Suprapubic skin (tissue), 4 donors: ENCODE data around the gene ERVFRD-1. TPM values are rescaled to one million over a fixed set of nuclear protein-coding genes. Genes with fewer than 3 reads are reported as not detected.

Experiments used
- DNase-seq, 2 donors: peaks; one replicate each; pipeline ENCODE4 v3.0.0-alpha.2; 2019; ENCODE audit warnings: low spot score in 2 of 2
- H3K27ac ChIP-seq: fragments of 200-600 bp; sonication (generic); one replicate; pipeline ENCODE4 v1.5.1; 2019
- H3K27me3 ChIP-seq: fragments of 200-600 bp; sonication (generic); one replicate; pipeline ENCODE4 v1.5.1; 2019
- H3K36me3 ChIP-seq: fragments of 200-600 bp; sonication (generic); one replicate; pipeline ENCODE4 v1.5.1; 2019
- H3K4me1 ChIP-seq: fragments of 200-600 bp; sonication (generic); one replicate; pipeline ENCODE4 v1.5.1; 2019
- H3K4me3 ChIP-seq: fragments of 200-600 bp; sonication (generic); one replicate; pipeline ENCODE4 v1.5.1; 2019; ENCODE audit warnings: mild to moderate bottlenecking
- H3K9me3 ChIP-seq: fragments of 200-600 bp; sonication (generic); one replicate; pipeline ENCODE4 v1.5.1; 2019
- EP300 ChIP-seq: sonication (generic); formaldehyde crosslinking; IDR thresholded peaks from one replicate; pipeline ENCODE4 v1.6.1; 2017; ENCODE audit warnings: antibody characterized with exemption
- POLR2A ChIP-seq, 2 donors: fragments of 450-650 bp; IDR thresholded peaks; one replicate each; pipeline ENCODE4 v1.6.1; 2017; ENCODE audit warnings: antibody characterized with exemption in 2 of 2, mild to moderate bottlenecking in 2 of 2, moderate library complexity in 2 of 2
- POLR2AphosphoS5 ChIP-seq, 3 donors: sonication (generic); formaldehyde crosslinking; IDR thresholded peaks; one replicate each; pipeline ENCODE4 v1.6.1; 2017; ENCODE audit warnings: antibody characterized with exemption in 3 of 3
- WGBS: methylation state at CpG from one replicate; pipeline ENCODE4 v1.1.5; 2018; 5-methylcytosine and 5-hydroxymethylcytosine counted together
- total RNA-seq, 4 donors: library from RNA; depleted of rRNA; stranded (reverse); fragments of >200 nt; gene quantifications; one replicate each; pipeline ENCODE4 v1.1.0, GENCODE V29; 2016
- TF ChIP-seq, protein P1 (sequence below), 2 donors: fragments of 200-600 bp in 1 of 2; fragments of 450-650 bp in 1 of 2; sonication (generic) in 1 of 2; IDR thresholded peaks; one replicate each; pipeline ENCODE4 v1.5.1; 2016 to 2019; ENCODE audit warnings: antibody characterized with exemption in 2 of 2, mild to moderate bottlenecking in 1 of 2, moderate library complexity in 1 of 2

The ERVFRD-1 gene
- total RNA-seq, 4 donors from 2014 or later = not detected

DNA sequence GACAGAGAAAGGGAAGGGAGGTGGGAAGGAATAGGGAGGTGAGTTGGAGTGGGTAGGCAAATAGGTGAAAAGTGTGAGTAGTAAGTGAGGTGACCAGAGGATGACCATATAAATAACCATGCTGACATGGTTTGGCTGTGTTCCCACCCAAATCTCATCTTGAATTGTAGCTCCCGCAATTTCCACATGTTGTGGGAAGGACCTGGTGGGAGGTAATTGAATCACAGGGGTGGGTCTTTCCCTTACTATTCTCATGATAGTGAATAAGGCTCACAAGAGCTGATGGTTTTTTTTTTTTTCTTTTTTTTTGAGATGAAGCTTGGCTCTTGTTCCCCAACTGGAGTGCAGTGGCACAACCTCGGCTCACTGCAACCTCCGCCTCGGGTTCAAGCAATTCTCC, 39.4 kb downstream of the ERVFRD-1 start:
- H3K4me1 ChIP-seq = no peaks in the 10 kb centered on the region
- no peaks in the 10 kb centered on the region for H3K9me3 ChIP-seq
- H3K36me3 ChIP-seq = no peaks in the 10 kb centered on the region
- WGBS = 93% methylated on average over 4 of the region's 4 CpGs
- TF ChIP-seq POLR2AphosphoS5 (IDR thresholded peaks at IDR 0.05) (no peak), EP300 (no peak), POLR2A (IDR thresholded peaks at IDR 0.05) (no peak)
- TF ChIP-seq, protein P1, sequence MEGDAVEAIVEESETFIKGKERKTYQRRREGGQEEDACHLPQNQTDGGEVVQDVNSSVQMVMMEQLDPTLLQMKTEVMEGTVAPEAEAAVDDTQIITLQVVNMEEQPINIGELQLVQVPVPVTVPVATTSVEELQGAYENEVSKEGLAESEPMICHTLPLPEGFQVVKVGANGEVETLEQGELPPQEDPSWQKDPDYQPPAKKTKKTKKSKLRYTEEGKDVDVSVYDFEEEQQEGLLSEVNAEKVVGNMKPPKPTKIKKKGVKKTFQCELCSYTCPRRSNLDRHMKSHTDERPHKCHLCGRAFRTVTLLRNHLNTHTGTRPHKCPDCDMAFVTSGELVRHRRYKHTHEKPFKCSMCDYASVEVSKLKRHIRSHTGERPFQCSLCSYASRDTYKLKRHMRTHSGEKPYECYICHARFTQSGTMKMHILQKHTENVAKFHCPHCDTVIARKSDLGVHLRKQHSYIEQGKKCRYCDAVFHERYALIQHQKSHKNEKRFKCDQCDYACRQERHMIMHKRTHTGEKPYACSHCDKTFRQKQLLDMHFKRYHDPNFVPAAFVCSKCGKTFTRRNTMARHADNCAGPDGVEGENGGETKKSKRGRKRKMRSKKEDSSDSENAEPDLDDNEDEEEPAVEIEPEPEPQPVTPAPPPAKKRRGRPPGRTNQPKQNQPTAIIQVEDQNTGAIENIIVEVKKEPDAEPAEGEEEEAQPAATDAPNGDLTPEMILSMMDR (IDR thresholded peaks at IDR 0.05) = no peak
- no peaks in the 10 kb centered on the region for H3K27me3 ChIP-seq
- H3K27ac ChIP-seq = no peak overlapping the region
- no peak overlapping the region for H3K4me3 ChIP-seq
- DNase-seq = no peak

DNA sequence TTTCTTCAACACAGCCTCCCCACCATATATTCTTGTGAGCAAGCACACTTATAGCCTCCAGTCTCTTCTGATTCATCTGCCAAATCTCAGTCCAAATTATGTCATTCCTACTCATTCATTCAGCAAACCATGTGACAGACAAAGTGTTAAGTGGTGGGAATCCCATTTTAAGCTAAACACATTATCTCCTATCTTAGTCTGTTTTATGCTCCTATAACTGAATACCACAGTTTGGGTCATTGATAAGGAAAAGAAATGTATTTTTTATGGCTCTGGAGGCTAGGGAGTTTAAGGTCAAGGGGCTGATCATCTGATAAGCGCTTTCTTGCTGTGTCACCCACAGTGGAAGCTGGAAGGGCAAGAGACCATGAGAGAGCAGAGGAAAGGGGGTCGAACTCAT, 41.8 kb downstream of the ERVFRD-1 start:
- H3K27ac ChIP-seq = no peak overlapping the region
- H3K36me3 ChIP-seq = no peaks in the 10 kb centered on the region
- WGBS = 78% methylated on average over 2 of the region's 2 CpGs
- TF ChIP-seq, protein P1 (IDR thresholded peaks at IDR 0.05) = no peak
- no peak for TF ChIP-seq EP300
- TF ChIP-seq POLR2AphosphoS5 (IDR thresholded peaks at IDR 0.05) = no peak
- no peak for TF ChIP-seq POLR2A (IDR thresholded peaks at IDR 0.05)
- H3K4me3 ChIP-seq = no peak overlapping the region
- H3K4me1 ChIP-seq = no peaks in the 10 kb centered on the region
- DNase-seq = no peak
- H3K27me3 ChIP-seq = no peaks in the 10 kb centered on the region
- no peaks in the 10 kb centered on the region for H3K9me3 ChIP-seq

DNA sequence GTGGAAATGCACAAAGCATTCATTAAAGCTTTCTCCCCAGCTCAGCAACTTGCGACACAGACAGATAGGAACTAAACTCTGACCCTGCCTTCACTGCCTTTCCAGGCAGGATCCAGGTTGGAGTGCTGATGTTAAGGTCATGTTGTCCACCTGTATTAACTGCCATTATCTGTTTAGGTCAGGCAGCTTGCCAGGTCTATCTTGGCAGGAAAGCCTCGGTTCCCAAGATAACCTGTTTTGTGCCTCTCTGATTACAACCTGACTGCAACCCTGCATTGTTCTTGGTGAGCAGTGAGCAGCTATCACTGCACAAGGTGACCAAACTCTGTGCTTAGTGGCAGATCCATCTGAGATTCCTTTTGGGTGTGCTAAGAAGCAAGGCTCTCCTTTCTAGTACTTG, 44.2 kb downstream of the ERVFRD-1 start:
- TF ChIP-seq POLR2A (IDR thresholded peaks at IDR 0.05) = no peak
- TF ChIP-seq, protein P1 (IDR thresholded peaks at IDR 0.05) = no peak
- H3K4me3 ChIP-seq = no peak overlapping the region
- H3K27ac ChIP-seq = no peak overlapping the region
- WGBS = 54% methylated on average over 2 of the region's 2 CpGs
- no peaks in the 10 kb centered on the region for H3K4me1 ChIP-seq
- H3K9me3 ChIP-seq = no peaks in the 10 kb centered on the region
- H3K36me3 ChIP-seq = no peaks in the 10 kb centered on the region
- DNase-seq = no peak
- no peaks in the 10 kb centered on the region for H3K27me3 ChIP-seq

DNA sequence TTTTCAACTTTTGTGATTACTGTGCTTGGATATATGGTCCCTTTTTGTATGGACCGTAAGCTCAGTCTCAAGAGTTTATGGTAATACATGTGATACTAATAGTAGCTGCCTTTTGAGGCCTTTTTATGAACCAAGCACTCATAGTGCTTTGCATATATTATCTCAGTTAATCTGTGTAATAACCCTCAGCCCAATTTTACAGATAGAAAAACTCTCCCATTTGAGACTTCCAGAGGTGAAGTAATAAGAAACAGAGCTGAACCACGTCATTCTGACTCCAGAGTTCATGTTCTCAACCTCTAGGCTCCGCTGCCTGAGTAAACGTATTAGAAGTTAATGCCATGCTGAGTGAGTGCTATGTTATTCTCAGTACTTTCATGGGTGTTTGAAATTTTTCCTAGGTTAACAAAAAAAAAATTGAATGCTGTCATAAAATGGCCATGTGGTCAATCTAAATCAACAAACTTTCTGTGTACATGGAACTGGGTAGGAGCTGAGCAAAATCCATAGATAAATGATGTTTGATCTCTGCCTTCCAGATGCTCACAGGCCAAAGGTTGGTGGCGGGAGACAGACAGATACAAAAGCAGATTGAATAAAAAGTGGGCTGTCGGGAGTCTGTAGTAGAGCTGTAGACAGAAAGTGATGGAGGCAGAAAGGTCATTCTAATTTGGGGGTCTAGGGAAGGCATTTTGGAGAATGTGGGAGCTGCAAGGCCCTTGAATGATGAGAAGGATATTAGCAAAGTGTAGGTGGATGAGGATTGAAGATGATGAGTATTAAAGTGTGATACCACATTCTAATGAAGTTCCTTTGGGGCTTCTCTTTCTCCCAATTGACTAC, 44.8 kb downstream of the ERVFRD-1 start:
- no peak overlapping the region for H3K4me3 ChIP-seq
- DNase-seq = no peak
- 91% methylated on average over 6 of the region's 6 CpGs for WGBS
- H3K9me3 ChIP-seq = no peaks in the 10 kb centered on the region
- H3K4me1 ChIP-seq = no peaks in the 10 kb centered on the region
- no peaks in the 10 kb centered on the region for H3K36me3 ChIP-seq
- no peak overlapping the region for H3K27ac ChIP-seq
- no peak for TF ChIP-seq EP300
- TF ChIP-seq, protein P1 (IDR thresholded peaks at IDR 0.05) = no peak
- no peak for TF ChIP-seq POLR2A (IDR thresholded peaks at IDR 0.05)
- TF ChIP-seq POLR2AphosphoS5 (IDR thresholded peaks at IDR 0.05) = no peak
- no peaks in the 10 kb centered on the region for H3K27me3 ChIP-seq

DNA sequence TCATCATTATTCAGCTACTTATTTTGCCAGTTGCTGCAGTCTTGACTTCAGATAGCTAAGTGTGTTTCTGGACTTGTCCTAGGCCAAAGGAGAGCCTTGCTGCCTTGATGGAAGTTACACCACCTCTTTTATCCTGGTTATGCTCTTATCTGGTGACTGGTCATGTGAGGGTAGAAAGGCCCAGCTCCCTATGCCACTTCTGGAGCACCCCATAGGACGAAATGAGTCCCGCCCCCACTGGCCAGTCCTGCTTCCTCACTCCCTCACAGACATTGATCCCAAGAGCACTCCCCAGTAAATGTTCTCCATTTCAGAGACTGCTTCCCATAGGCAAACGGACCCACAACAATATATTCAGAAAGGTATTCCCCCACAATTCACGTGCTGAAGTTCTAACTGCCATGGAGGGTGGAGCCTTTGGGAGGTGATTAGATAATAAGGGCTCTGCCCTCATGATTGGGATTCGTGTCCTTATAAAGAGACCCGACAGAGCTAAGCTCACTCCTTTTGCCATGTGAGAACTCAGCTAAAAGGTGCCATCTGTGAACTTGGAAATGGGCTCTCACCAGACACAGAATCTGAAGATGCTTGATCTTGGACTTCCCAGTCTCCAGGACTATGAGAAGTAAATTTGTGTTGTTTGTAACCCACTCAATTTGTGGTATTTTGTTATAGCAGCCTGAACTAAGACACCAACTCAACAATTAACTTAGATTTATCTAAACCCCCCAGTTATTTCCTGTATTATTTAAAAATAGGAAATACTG, 45.9 kb downstream of the ERVFRD-1 start:
- 87% methylated on average over 6 of the region's 6 CpGs for WGBS
- Histone ChIP-seq H3K4me1 (no peaks in the 10 kb centered on the region), H3K36me3 (no peaks in the 10 kb centered on the region), H3K27me3 (no peaks in the 10 kb centered on the region), H3K9me3 (no peaks in the 10 kb centered on the region), H3K27ac (no peak overlapping the region), H3K4me3 (no peak overlapping the region)
- DNase-seq = no peak
- TF ChIP-seq, protein P1 (IDR thresholded peaks at IDR 0.05) = no peak
- TF ChIP-seq EP300 (no peak), POLR2AphosphoS5 (IDR thresholded peaks at IDR 0.05) (no peak), POLR2A (IDR thresholded peaks at IDR 0.05) (no peak)
